ENCODE measurements around the gene PLCB1. TPM values are rescaled to one million over a fixed set of nuclear protein-coding genes. Genes with fewer than 3 reads are reported as not detected.

Gene PLCB1
- total RNA-seq, 1 donor = 13.4 TPM

DNA sequence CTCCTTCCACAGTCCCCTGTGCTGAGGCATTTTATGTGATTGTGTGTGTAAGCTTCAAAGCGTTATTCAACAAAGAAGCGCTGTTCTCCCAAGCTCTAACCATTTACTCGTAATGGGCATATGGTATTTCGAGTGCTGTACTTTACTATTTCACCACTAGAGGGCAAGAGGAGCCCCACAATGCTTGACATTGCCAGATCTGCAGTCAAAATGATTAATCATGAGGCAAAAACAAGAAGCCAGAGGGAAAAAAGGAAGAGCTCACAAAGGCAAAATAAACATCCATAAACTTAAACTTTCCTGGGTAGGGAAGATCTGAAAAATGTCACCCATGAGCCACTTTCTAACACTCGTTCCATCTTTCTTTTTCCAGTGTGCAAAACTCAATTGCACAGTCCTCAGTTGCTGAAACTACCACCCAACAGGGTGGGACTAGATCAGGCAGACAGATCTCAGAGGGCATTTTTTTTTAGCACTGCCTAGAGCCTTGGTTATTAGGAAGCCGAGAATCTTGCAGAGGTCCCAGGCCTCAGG lies 721.8 kb downstream of the PLCB1 start:
- peak; percentile 65 for DNase-seq (ENCODE audit: insufficient read length, low spot score, missing footprints)
- no peaks in the 10 kb centered on the region for H3K79me2 ChIP-seq (ENCODE audit: insufficient read depth, low read length)
- H3K4me2 ChIP-seq (ENCODE audit: insufficient read depth, low read length) = peak overlapping the region; percentile 73
- no peaks in the 10 kb centered on the region for H4K20me1 ChIP-seq (ENCODE audit: insufficient read depth, low read length)
- peaks cover 29% of the 10 kb centered on the region for H3K4me1 ChIP-seq (ENCODE audit: insufficient read depth, low read length)
- peak overlapping the region; percentile 42 for H3K27ac ChIP-seq (ENCODE audit: low read depth, low read length)
- TF ChIP-seq, protein P1, sequence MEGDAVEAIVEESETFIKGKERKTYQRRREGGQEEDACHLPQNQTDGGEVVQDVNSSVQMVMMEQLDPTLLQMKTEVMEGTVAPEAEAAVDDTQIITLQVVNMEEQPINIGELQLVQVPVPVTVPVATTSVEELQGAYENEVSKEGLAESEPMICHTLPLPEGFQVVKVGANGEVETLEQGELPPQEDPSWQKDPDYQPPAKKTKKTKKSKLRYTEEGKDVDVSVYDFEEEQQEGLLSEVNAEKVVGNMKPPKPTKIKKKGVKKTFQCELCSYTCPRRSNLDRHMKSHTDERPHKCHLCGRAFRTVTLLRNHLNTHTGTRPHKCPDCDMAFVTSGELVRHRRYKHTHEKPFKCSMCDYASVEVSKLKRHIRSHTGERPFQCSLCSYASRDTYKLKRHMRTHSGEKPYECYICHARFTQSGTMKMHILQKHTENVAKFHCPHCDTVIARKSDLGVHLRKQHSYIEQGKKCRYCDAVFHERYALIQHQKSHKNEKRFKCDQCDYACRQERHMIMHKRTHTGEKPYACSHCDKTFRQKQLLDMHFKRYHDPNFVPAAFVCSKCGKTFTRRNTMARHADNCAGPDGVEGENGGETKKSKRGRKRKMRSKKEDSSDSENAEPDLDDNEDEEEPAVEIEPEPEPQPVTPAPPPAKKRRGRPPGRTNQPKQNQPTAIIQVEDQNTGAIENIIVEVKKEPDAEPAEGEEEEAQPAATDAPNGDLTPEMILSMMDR (IDR thresholded peaks at IDR 0.05; ENCODE audit: extremely low read depth, low read depth, low read length) = peak; percentile 90
- no peaks in the 10 kb centered on the region for H3K36me3 ChIP-seq (ENCODE audit: insufficient read depth, low read length)
- H3K27me3 ChIP-seq (ENCODE audit: insufficient read depth, low read length) = no peaks in the 10 kb centered on the region
- no peaks in the 10 kb centered on the region for H3K9me3 ChIP-seq (ENCODE audit: low read depth, low read length)
- H3K4me3 ChIP-seq (ENCODE audit: insufficient read depth, low read length) = no peak overlapping the region
- H2AFZ ChIP-seq (ENCODE audit: low read length) = peak overlapping the region; percentile 44

DNA sequence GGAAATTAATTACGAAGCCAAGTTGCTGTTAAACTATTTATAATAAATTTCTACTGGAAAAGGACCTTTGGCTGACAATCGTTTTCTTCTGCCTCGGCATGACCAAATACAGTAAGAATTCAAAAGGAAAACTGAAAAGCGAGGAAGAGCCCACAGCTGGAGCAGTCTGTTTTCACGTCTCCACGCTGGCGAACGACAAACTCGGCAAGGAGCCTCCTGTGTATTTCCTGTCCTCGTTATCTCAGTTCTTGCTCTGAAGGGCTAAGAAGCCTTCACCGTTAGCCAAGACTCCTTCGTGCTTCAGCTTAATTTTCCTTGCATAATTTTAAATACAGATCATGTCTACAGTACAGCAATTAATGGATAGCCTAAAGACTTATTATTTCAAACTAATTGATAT lies 722.5 kb downstream of the PLCB1 start:
- no peak for DNase-seq (ENCODE audit: insufficient read length, low spot score, missing footprints)
- peak overlapping the region; percentile 42 for H3K27ac ChIP-seq (ENCODE audit: low read depth, low read length)
- no peaks in the 10 kb centered on the region for H3K36me3 ChIP-seq (ENCODE audit: insufficient read depth, low read length)
- peak overlapping the region; percentile 20 for H2AFZ ChIP-seq (ENCODE audit: low read length)
- peak overlapping the region; percentile 73 for H3K4me2 ChIP-seq (ENCODE audit: insufficient read depth, low read length)
- H3K9me3 ChIP-seq (ENCODE audit: low read depth, low read length) = no peaks in the 10 kb centered on the region
- peak overlapping the region; percentile 46 for H3K4me3 ChIP-seq (ENCODE audit: insufficient read depth, low read length)
- no peaks in the 10 kb centered on the region for H3K79me2 ChIP-seq (ENCODE audit: insufficient read depth, low read length)
- H4K20me1 ChIP-seq (ENCODE audit: insufficient read depth, low read length) = no peaks in the 10 kb centered on the region
- no peaks in the 10 kb centered on the region for H3K27me3 ChIP-seq (ENCODE audit: insufficient read depth, low read length)
- TF ChIP-seq, protein P1 (IDR thresholded peaks at IDR 0.05; ENCODE audit: extremely low read depth, low read depth, low read length) = no peak
- H3K4me1 ChIP-seq (ENCODE audit: insufficient read depth, low read length) = peaks cover 34% of the 10 kb centered on the region

DNA sequence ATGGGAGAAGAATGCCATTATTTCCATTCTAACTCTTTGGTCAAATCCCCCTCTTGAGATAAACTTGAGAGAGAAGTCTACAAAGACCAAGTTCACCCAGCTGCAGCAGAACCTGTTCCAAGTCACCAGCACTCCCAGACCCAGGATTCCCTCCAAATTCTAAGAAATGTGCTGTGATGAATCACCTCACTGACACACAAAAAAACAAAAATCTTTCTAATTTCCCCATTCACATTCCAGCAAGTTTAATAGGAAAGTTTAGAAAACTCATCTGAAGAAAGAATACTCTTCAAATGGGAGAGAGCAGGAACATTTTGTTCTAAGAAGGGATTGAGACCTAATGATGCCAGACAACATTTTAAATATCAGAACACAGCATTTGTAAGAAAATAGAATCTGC lies 723.2 kb downstream of the PLCB1 start:
- Histone ChIP-seq H4K20me1 (ENCODE audit: insufficient read depth, low read length) (no peaks in the 10 kb centered on the region), H3K27me3 (ENCODE audit: insufficient read depth, low read length) (no peaks in the 10 kb centered on the region), H3K79me2 (ENCODE audit: insufficient read depth, low read length) (no peaks in the 10 kb centered on the region), H3K9me3 (ENCODE audit: low read depth, low read length) (no peaks in the 10 kb centered on the region), H3K4me1 (ENCODE audit: insufficient read depth, low read length) (peaks cover 37% of the 10 kb centered on the region), H2AFZ (ENCODE audit: low read length) (no peak overlapping the region), H3K27ac (ENCODE audit: low read depth, low read length) (peak overlapping the region; percentile 42), H3K4me2 (ENCODE audit: insufficient read depth, low read length) (peak overlapping the region; percentile 73), H3K36me3 (ENCODE audit: insufficient read depth, low read length) (no peaks in the 10 kb centered on the region), H3K4me3 (ENCODE audit: insufficient read depth, low read length) (no peak overlapping the region)
- DNase-seq (ENCODE audit: insufficient read length, low spot score, missing footprints) = no peak
- TF ChIP-seq, protein P1 (IDR thresholded peaks at IDR 0.05; ENCODE audit: extremely low read depth, low read depth, low read length) = no peak

DNA sequence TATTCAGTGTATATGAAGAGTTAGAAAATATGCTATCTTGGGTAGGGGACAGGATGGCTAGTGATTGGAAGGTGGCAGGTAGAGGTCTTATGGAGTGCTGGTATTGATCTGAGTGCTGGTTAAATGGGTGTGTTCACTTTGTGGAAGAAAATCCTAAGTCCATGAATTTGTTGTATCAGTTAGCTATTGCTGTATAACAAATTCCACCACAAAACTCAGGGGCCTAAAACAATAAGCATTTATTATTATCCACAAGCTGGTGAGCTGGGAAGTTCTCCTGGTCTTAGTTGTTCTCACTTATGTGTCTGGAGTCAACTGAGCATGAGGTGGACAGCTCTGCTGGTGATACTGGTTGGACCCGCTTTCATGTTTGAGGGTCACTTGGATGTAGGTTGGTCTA lies 724.6 kb downstream of the PLCB1 start:
- H4K20me1 ChIP-seq (ENCODE audit: insufficient read depth, low read length) = no peaks in the 10 kb centered on the region
- TF ChIP-seq, protein P1 (IDR thresholded peaks at IDR 0.05; ENCODE audit: extremely low read depth, low read depth, low read length) = no peak
- DNase-seq (ENCODE audit: insufficient read length, low spot score, missing footprints) = no peak
- H3K79me2 ChIP-seq (ENCODE audit: insufficient read depth, low read length) = no peaks in the 10 kb centered on the region
- no peak overlapping the region for H3K4me2 ChIP-seq (ENCODE audit: insufficient read depth, low read length)
- H3K4me3 ChIP-seq (ENCODE audit: insufficient read depth, low read length) = no peak overlapping the region
- no peaks in the 10 kb centered on the region for H3K36me3 ChIP-seq (ENCODE audit: insufficient read depth, low read length)
- no peaks in the 10 kb centered on the region for H3K9me3 ChIP-seq (ENCODE audit: low read depth, low read length)
- H3K27me3 ChIP-seq (ENCODE audit: insufficient read depth, low read length) = no peaks in the 10 kb centered on the region
- peaks cover 42% of the 10 kb centered on the region for H3K4me1 ChIP-seq (ENCODE audit: insufficient read depth, low read length)
- no peak overlapping the region for H3K27ac ChIP-seq (ENCODE audit: low read depth, low read length)
- no peak overlapping the region for H2AFZ ChIP-seq (ENCODE audit: low read length)
